ENCODE data around the gene REL. TPM values are rescaled to one million over a fixed set of nuclear protein-coding genes. Genes with fewer than 3 reads are reported as not detected.

REL gene
- total RNA-seq (2014; rRNA removed; shearing (Covaris generic); ENCODE audit: low replicate concordance): 34.6 and 57.0 TPM in 2 replicates

- Histone ChIP-seq H3K4me3 (ENCODE audit: low read length) (peak within 1 kb of the TSS; percentile 95), H3K27me3 (ENCODE audit: low read length) (no peaks in the 10 kb centered on the region), H3K4me2 (ENCODE audit: low read depth, low read length, poor library complexity, severe bottlenecking) (peak within 1 kb of the TSS; percentile 82), H3K9me3 (ENCODE audit: low read length) (no peaks in the 10 kb centered on the region), H4K20me1 (ENCODE audit: insufficient read depth, low read depth, low read length) (no peaks in the 10 kb centered on the region), H3K9me2 (replicated peaks; ENCODE audit: insufficient read depth, low read length) (no peaks in the 10 kb centered on the region), H3K9ac (ENCODE audit: low read length) (peak within 1 kb of the TSS; percentile 96), H3K36me3 (ENCODE audit: insufficient read depth, low read length) (no peaks in the 10 kb centered on the region), H3K4me1 (ENCODE audit: low read length) (peaks cover 36% of the 10 kb centered on the region), H3K27ac (ENCODE audit: low read length) (peak within 1 kb of the TSS; percentile 88), H2AFZ (ENCODE audit: low read length) (peak within 1 kb of the TSS; percentile 72; the same call in 1 of the 2 replicates), H3K79me2 (ENCODE audit: low read length) (peaks cover 49% of the 10 kb centered on the region)
- peak; percentile 98 for DNase-seq
These were observed at the start of gene REL for GRCh38 chr2:60881047-60881932. Gene REL (plus strand): TSS chr2:60881574. CDS start chr2:60881841, 267 bp downstream.

GRCh38 chr2:60831921-60832320 lies 49.5 kb upstream of the REL start:
- Histone ChIP-seq H3K27me3 (ENCODE audit: low read length) (no peaks in the 10 kb centered on the region), H3K9ac (ENCODE audit: low read length) (no peak overlapping the region), H4K20me1 (ENCODE audit: insufficient read depth, low read depth, low read length) (no peaks in the 10 kb centered on the region), H3K4me1 (ENCODE audit: low read length) (peaks cover 8% of the 10 kb centered on the region), H3K27ac (ENCODE audit: low read length) (no peak overlapping the region), H3K9me3 (ENCODE audit: low read length) (no peaks in the 10 kb centered on the region), H2AFZ (ENCODE audit: low read length) (no peak overlapping the region), H3K4me3 (ENCODE audit: low read length) (no peak overlapping the region), H3K4me2 (ENCODE audit: low read depth, low read length, poor library complexity, severe bottlenecking) (no peak overlapping the region), H3K36me3 (ENCODE audit: insufficient read depth, low read length) (no peaks in the 10 kb centered on the region), H3K79me2 (ENCODE audit: low read length) (no peaks in the 10 kb centered on the region), H3K9me2 (replicated peaks; ENCODE audit: insufficient read depth, low read length) (no peaks in the 10 kb centered on the region)
- no peak for DNase-seq

GRCh38 chr2:60832621-60833020 lies 48.8 kb upstream of the REL start:
- Histone ChIP-seq H3K4me3 (ENCODE audit: low read length) (no peak overlapping the region), H3K9me2 (replicated peaks; ENCODE audit: insufficient read depth, low read length) (no peaks in the 10 kb centered on the region), H3K36me3 (ENCODE audit: insufficient read depth, low read length) (no peaks in the 10 kb centered on the region), H3K79me2 (ENCODE audit: low read length) (no peaks in the 10 kb centered on the region), H3K27ac (ENCODE audit: low read length) (no peak overlapping the region), H4K20me1 (ENCODE audit: insufficient read depth, low read depth, low read length) (no peaks in the 10 kb centered on the region), H3K4me1 (ENCODE audit: low read length) (peaks cover 11% of the 10 kb centered on the region), H3K27me3 (ENCODE audit: low read length) (no peaks in the 10 kb centered on the region), H3K4me2 (ENCODE audit: low read depth, low read length, poor library complexity, severe bottlenecking) (no peak overlapping the region), H2AFZ (ENCODE audit: low read length) (no peak overlapping the region), H3K9me3 (ENCODE audit: low read length) (no peaks in the 10 kb centered on the region), H3K9ac (ENCODE audit: low read length) (no peak overlapping the region)
- no peak for DNase-seq

GRCh38 chr2:60834270-60834717 lies 47.1 kb upstream of the REL start:
- Histone ChIP-seq H3K27ac (ENCODE audit: low read length) (no peak overlapping the region), H3K4me1 (ENCODE audit: low read length) (peaks cover 13% of the 10 kb centered on the region)
- DNase-seq: no peak

GRCh38 chr2:60836491-60836890 lies 44.9 kb upstream of the REL start:
- no peak overlapping the region for H2AFZ ChIP-seq (ENCODE audit: low read length)
- H3K4me3 ChIP-seq (ENCODE audit: low read length): no peak overlapping the region
- DNase-seq: no peak
- H3K79me2 ChIP-seq (ENCODE audit: low read length): no peaks in the 10 kb centered on the region
- no peak overlapping the region for H3K4me2 ChIP-seq (ENCODE audit: low read depth, low read length, poor library complexity, severe bottlenecking)
- no peaks in the 10 kb centered on the region for H4K20me1 ChIP-seq (ENCODE audit: insufficient read depth, low read depth, low read length)
- H3K27me3 ChIP-seq (ENCODE audit: low read length): no peaks in the 10 kb centered on the region
- H3K36me3 ChIP-seq (ENCODE audit: insufficient read depth, low read length): no peaks in the 10 kb centered on the region
- H3K9me3 ChIP-seq (ENCODE audit: low read length): no peaks in the 10 kb centered on the region
- no peak overlapping the region for H3K27ac ChIP-seq (ENCODE audit: low read length)
- H3K4me1 ChIP-seq (ENCODE audit: low read length): peaks cover 28% of the 10 kb centered on the region
- H3K9ac ChIP-seq (ENCODE audit: low read length): no peak overlapping the region
- H3K9me2 ChIP-seq (replicated peaks; ENCODE audit: insufficient read depth, low read length): no peaks in the 10 kb centered on the region

More at GRCh38 chr2:60834270-60834717, 47.1 kb upstream of the REL start:
- Histone ChIP-seq H3K9me3 (ENCODE audit: low read length) (no peaks in the 10 kb centered on the region), H3K9me2 (replicated peaks; ENCODE audit: insufficient read depth, low read length) (no peaks in the 10 kb centered on the region), H3K36me3 (ENCODE audit: insufficient read depth, low read length) (no peaks in the 10 kb centered on the region), H4K20me1 (ENCODE audit: insufficient read depth, low read depth, low read length) (no peaks in the 10 kb centered on the region), H3K9ac (ENCODE audit: low read length) (no peak overlapping the region), H3K4me2 (ENCODE audit: low read depth, low read length, poor library complexity, severe bottlenecking) (no peak overlapping the region), H3K27me3 (ENCODE audit: low read length) (no peaks in the 10 kb centered on the region), H3K79me2 (ENCODE audit: low read length) (no peaks in the 10 kb centered on the region), H2AFZ (ENCODE audit: low read length) (no peak overlapping the region), H3K4me3 (ENCODE audit: low read length) (no peak overlapping the region)

- Histone ChIP-seq H3K9ac (ENCODE audit: low read length) (no peak overlapping the region), H3K4me1 (ENCODE audit: low read length) (peaks cover 33% of the 10 kb centered on the region), H3K36me3 (ENCODE audit: insufficient read depth, low read length) (no peaks in the 10 kb centered on the region), H4K20me1 (ENCODE audit: insufficient read depth, low read depth, low read length) (no peaks in the 10 kb centered on the region), H3K9me2 (replicated peaks; ENCODE audit: insufficient read depth, low read length) (no peaks in the 10 kb centered on the region), H3K27ac (ENCODE audit: low read length) (no peak overlapping the region), H2AFZ (ENCODE audit: low read length) (no peak overlapping the region), H3K27me3 (ENCODE audit: low read length) (no peaks in the 10 kb centered on the region), H3K9me3 (ENCODE audit: low read length) (no peaks in the 10 kb centered on the region), H3K4me2 (ENCODE audit: low read depth, low read length, poor library complexity, severe bottlenecking) (no peak overlapping the region), H3K79me2 (ENCODE audit: low read length) (no peaks in the 10 kb centered on the region), H3K4me3 (ENCODE audit: low read length) (no peak overlapping the region)
- DNase-seq: peak; percentile 46
These were observed 44.3 kb upstream of the REL start for GRCh38 chr2:60837123-60837522.

GRCh38 chr2:60838481-60838880 lies 42.9 kb upstream of the REL start:
- Histone ChIP-seq H3K79me2 (ENCODE audit: low read length) (no peaks in the 10 kb centered on the region), H4K20me1 (ENCODE audit: insufficient read depth, low read depth, low read length) (no peaks in the 10 kb centered on the region), H3K4me3 (ENCODE audit: low read length) (no peak overlapping the region), H2AFZ (ENCODE audit: low read length) (no peak overlapping the region), H3K9me3 (ENCODE audit: low read length) (no peaks in the 10 kb centered on the region), H3K9me2 (replicated peaks; ENCODE audit: insufficient read depth, low read length) (no peaks in the 10 kb centered on the region), H3K27ac (ENCODE audit: low read length) (no peak overlapping the region), H3K36me3 (ENCODE audit: insufficient read depth, low read length) (no peaks in the 10 kb centered on the region), H3K4me1 (ENCODE audit: low read length) (peaks cover 47% of the 10 kb centered on the region), H3K27me3 (ENCODE audit: low read length) (no peaks in the 10 kb centered on the region), H3K9ac (ENCODE audit: low read length) (no peak overlapping the region), H3K4me2 (ENCODE audit: low read depth, low read length, poor library complexity, severe bottlenecking) (no peak overlapping the region)
- no peak for DNase-seq

GRCh38 chr2:60839126-60839813 lies 42.1 kb upstream of the REL start:
- H3K9me3 ChIP-seq (ENCODE audit: low read length): no peaks in the 10 kb centered on the region
- H2AFZ ChIP-seq (ENCODE audit: low read length): no peak overlapping the region
- no peak overlapping the region for H3K9ac ChIP-seq (ENCODE audit: low read length)
- no peak overlapping the region for H3K27ac ChIP-seq (ENCODE audit: low read length)
- H3K9me2 ChIP-seq (replicated peaks; ENCODE audit: insufficient read depth, low read length): no peaks in the 10 kb centered on the region
- no peaks in the 10 kb centered on the region for H3K36me3 ChIP-seq (ENCODE audit: insufficient read depth, low read length)
- H3K4me1 ChIP-seq (ENCODE audit: low read length): peaks cover 54% of the 10 kb centered on the region
- H3K79me2 ChIP-seq (ENCODE audit: low read length): no peaks in the 10 kb centered on the region
- H3K4me2 ChIP-seq (ENCODE audit: low read depth, low read length, poor library complexity, severe bottlenecking): no peak overlapping the region
- no peaks in the 10 kb centered on the region for H3K27me3 ChIP-seq (ENCODE audit: low read length)
- H3K4me3 ChIP-seq (ENCODE audit: low read length): no peak overlapping the region
- no peaks in the 10 kb centered on the region for H4K20me1 ChIP-seq (ENCODE audit: insufficient read depth, low read depth, low read length)
- peak; percentile 73 for DNase-seq
